NK-92 treated with Interleukin-12 subunit alpha and Interleukin-12 subunit beta, amount 100 ng/mL, for 24 hours (cell line): ENCODE results near the gene CACNA1F.
"Not testable (repeated sequence)": the region's sequence is repeated elsewhere in the genome, so short reads cannot be mapped to it uniquely, and the experiment has no call there.

Experiments
- DNase-seq: peaks from one replicate; lab custom pipeline; 2025; lab: John Stamatoyannopoulos, UW

CACNA1F gene

GRCh38 chrX:49174723-49175122 lies 58.4 kb downstream of the CACNA1F start:
- DNase-seq, result no peak

GRCh38 chrX:49173544-49173943 lies 59.6 kb downstream of the CACNA1F start:
- not testable (repeated sequence) for DNase-seq

GRCh38 chrX:49172280-49172780 lies 60.8 kb downstream of the CACNA1F start:
- peak; percentile 76 for DNase-seq

GRCh38 chrX:49171752-49172279 lies 61.3 kb downstream of the CACNA1F start, which contains the start of gene PLP2:
TSS of gene PLP2 (plus strand) at chrX:49171898. CDS start at chrX:49172001, 103 bp downstream.
- DNase-seq, result peak; percentile 66

- no peak for DNase-seq
Observed at GRCh38 chrX:49167740-49168108, 65.4 kb downstream of the CACNA1F start.

GRCh38 chrX:49166914-49167739 lies 66.0 kb downstream of the CACNA1F start:
- DNase-seq, result peak; percentile 28

GRCh38 chrX:49165901-49166881 lies 66.9 kb downstream of the CACNA1F start:
- DNase-seq, result no peak

GRCh38 chrX:49164589-49165360 lies 68.4 kb downstream of the CACNA1F start:
- no peak for DNase-seq

GRCh38 chrX:49163555-49164419 lies 69.4 kb downstream of the CACNA1F start:
- DNase-seq, result peak; percentile 68

GRCh38 chrX:49162620-49163019 lies 70.5 kb downstream of the CACNA1F start, which contains the start of gene MAGIX:
TSS of gene MAGIX (plus strand) at chrX:49162758. CDS start at chrX:49162890, 132 bp downstream.
- no peak for DNase-seq

- DNase-seq, result no peak
Observed at GRCh38 chrX:49161632-49162031, 71.5 kb downstream of the CACNA1F start.

- no peak for DNase-seq
Observed at GRCh38 chrX:49160908-49161307, 72.2 kb downstream of the CACNA1F start.

GRCh38 chrX:49157194-49157593 lies 75.9 kb downstream of the CACNA1F start:
- DNase-seq, result no peak

GRCh38 chrX:49155900-49156837 lies 77.0 kb downstream of the CACNA1F start:
- DNase-seq, result peak; percentile 67

GRCh38 chrX:49155243-49155899 lies 77.8 kb downstream of the CACNA1F start:
- DNase-seq, result no peak
